Measurements from ENCODE around the gene MEX3A. TPM values are rescaled to one million over a fixed set of nuclear protein-coding genes. Genes with fewer than 3 reads are reported as not detected.
"Not testable (repeated sequence)": the region's sequence is repeated elsewhere in the genome, so short reads cannot be mapped to it uniquely, and the experiment has no call there.

The MEX3A gene
- total and polyA plus RNA-seq, 4 donors: 0.26 to 8.1 (median 1.1) TPM

GRCh38 chr1:156119503-156120209, 37.4 kb upstream of the MEX3A start:
- Histone ChIP-seq H3K9ac (ENCODE audit: insufficient read depth in 1 of 2, low read length in 2 of 2) (peak overlapping the region in 1 of 2 donors; percentile 29), H3K27ac (ENCODE audit: low read depth in 1 of 2, low read length in 1 of 2) (peak overlapping the region; percentile 61 to 87), H3K27me3 (ENCODE audit: control insufficient read depth in 3 of 3, insufficient read depth in 3 of 3, low read length in 2 of 3) (no peaks in the 10 kb centered on the region), H3K4me3 (no peak overlapping the region), H3K36me3 (ENCODE audit: control insufficient read depth in 4 of 4, insufficient read depth in 4 of 4, low read length in 4 of 4) (peaks cover 0 to 12% (median 9%) of the 10 kb centered on the region in 4 donors), H3K9me3 (ENCODE audit: control insufficient read depth in 4 of 4, insufficient read depth in 3 of 4, low read length in 3 of 4) (no peaks in the 10 kb centered on the region), H3K4me1 (ENCODE audit: control insufficient read depth in 5 of 5, insufficient read depth in 5 of 5, low read length in 5 of 5) (peaks cover 23 to 51% (median 31%) of the 10 kb centered on the region in 5 donors)
- ATAC-seq (ENCODE audit: insufficient read depth, low FRiP score) (no peak), DNase-seq (no peak)
- 35 to 43% methylated on average over 3 of the region's 3 CpGs for WGBS, 2 donors
- no peak for TF ChIP-seq CTCF (IDR thresholded peaks at IDR 0.05; ENCODE audit: control extremely low read depth, extremely low read depth)

GRCh38 chr1:156118177-156118868, 36.1 kb upstream of the MEX3A start:
- H3K9me3 ChIP-seq (ENCODE audit: control insufficient read depth in 4 of 4, insufficient read depth in 3 of 4, low read length in 3 of 4): no peaks in the 10 kb centered on the region
- peaks cover 0 to 12% (median 9%) of the 10 kb centered on the region in 4 donors for H3K36me3 ChIP-seq (ENCODE audit: control insufficient read depth in 4 of 4, insufficient read depth in 4 of 4, low read length in 4 of 4)
- TF ChIP-seq CTCF (IDR thresholded peaks at IDR 0.05; ENCODE audit: control extremely low read depth, extremely low read depth): no peak
- H3K27ac ChIP-seq (ENCODE audit: low read depth in 1 of 2, low read length in 1 of 2): peak overlapping the region; percentile 54 to 75
- no peak for DNase-seq
- peak overlapping the region; percentile 1 for H3K4me3 ChIP-seq
- peak overlapping the region in 1 of 2 donors; percentile 55 for H3K9ac ChIP-seq (ENCODE audit: insufficient read depth in 1 of 2, low read length in 2 of 2)
- no peak for ATAC-seq (ENCODE audit: insufficient read depth, low FRiP score)
- H3K27me3 ChIP-seq (ENCODE audit: control insufficient read depth in 3 of 3, insufficient read depth in 3 of 3, low read length in 2 of 3): no peaks in the 10 kb centered on the region
- 51 to 82% methylated on average over 8 of the region's 8 CpGs for WGBS, 2 donors
- H3K4me1 ChIP-seq (ENCODE audit: control insufficient read depth in 5 of 5, insufficient read depth in 5 of 5, low read length in 5 of 5): peaks cover 26 to 51% (median 30%) of the 10 kb centered on the region in 5 donors

DNA sequence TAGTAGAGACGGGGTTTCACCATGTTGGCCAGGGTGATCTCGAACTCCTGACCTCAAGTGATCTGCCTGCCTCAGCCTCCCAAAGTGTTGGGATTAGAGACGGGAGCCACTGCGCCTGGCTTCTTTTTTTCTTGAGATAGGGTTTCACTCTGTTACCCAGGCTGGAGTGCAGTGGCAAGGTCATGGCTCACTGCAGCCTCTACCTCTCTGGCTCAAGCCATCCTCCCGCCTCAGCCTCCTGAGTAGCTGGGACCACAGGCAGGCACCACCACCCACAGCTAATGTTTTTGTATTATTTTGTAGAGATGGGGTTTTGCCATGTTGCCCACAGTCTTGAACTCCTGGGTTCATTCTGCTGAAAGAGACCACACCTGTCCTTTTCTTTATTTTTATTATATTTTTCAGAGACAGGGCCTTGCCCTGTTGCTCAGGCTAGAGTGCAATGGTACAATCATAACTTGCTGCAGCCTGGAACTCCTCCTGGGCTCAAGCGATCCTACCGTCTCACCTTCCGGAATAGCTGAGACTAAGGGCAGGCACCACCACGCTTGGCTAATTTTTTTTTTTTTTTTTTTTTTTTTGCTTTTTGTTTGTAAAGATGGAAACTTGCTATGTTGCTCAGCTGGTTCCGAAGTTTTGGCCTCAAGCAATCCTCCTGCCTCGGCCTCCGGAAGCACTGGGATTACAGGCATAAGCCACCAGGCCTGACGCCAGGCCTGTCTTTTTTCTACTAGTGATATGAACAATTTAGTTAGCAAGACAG, 35.3 kb upstream of the MEX3A start:
- Histone ChIP-seq H3K9ac (ENCODE audit: insufficient read depth in 1 of 2, low read length in 2 of 2) (peak overlapping the region in 1 of 2 donors; percentile 55), H3K9me3 (ENCODE audit: control insufficient read depth in 4 of 4, insufficient read depth in 3 of 4, low read length in 3 of 4) (no peaks in the 10 kb centered on the region), H3K27ac (ENCODE audit: low read depth in 1 of 2, low read length in 1 of 2) (peak overlapping the region; percentile 54 to 71), H3K27me3 (ENCODE audit: control insufficient read depth in 3 of 3, insufficient read depth in 3 of 3, low read length in 2 of 3) (no peaks in the 10 kb centered on the region), H3K4me3 (no peak overlapping the region), H3K4me1 (ENCODE audit: control insufficient read depth in 5 of 5, insufficient read depth in 5 of 5, low read length in 5 of 5) (peaks cover 20 to 43% (median 29%) of the 10 kb centered on the region in 5 donors), H3K36me3 (ENCODE audit: control insufficient read depth in 4 of 4, insufficient read depth in 4 of 4, low read length in 4 of 4) (peaks cover 0 to 12% (median 9%) of the 10 kb centered on the region in 4 donors)
- DNase-seq (no peak), ATAC-seq (ENCODE audit: insufficient read depth, low FRiP score) (no peak)
- 73 to 94% methylated on average over 13 of the region's 13 CpGs for WGBS, 2 donors
- TF ChIP-seq CTCF (IDR thresholded peaks at IDR 0.05; ENCODE audit: control extremely low read depth, extremely low read depth): no peak

DNA sequence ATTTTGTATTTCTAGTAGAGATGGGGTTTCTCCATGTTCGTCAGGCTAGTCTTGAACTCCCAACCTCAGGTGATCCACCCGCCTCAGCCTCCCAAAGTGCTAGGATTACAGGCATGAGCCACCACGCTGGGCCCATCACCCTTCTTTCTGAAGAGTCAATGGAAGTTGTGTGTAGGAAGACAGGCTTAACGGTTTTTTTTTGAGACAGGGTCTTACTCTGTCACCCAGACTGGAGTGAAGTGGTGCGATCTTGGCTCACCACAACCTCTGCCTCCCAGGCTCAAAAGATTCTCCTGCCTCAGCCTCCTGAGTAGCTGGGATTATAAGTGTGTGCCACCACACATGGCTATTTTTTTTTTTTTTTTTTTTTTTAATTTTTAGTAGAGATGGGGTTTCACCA, 34.5 kb upstream of the MEX3A start:
- ATAC-seq (ENCODE audit: insufficient read depth, low FRiP score); H3K4me3 ChIP-seq; H3K27me3 ChIP-seq (ENCODE audit: control insufficient read depth in 3 of 3, insufficient read depth in 3 of 3, low read length in 2 of 3); H3K9me3 ChIP-seq (ENCODE audit: control insufficient read depth in 4 of 4, insufficient read depth in 3 of 4, low read length in 3 of 4); DNase-seq: not testable (repeated sequence)
- peak overlapping the region in 1 of 2 donors; percentile 56 for H3K9ac ChIP-seq (ENCODE audit: insufficient read depth in 1 of 2, low read length in 2 of 2)
- 71 to 90% methylated on average over 5 of the region's 5 CpGs for WGBS, 2 donors
- peaks cover 16 to 37% (median 25%) of the 10 kb centered on the region in 5 donors for H3K4me1 ChIP-seq (ENCODE audit: control insufficient read depth in 5 of 5, insufficient read depth in 5 of 5, low read length in 5 of 5)
- H3K36me3 ChIP-seq (ENCODE audit: control insufficient read depth in 4 of 4, insufficient read depth in 4 of 4, low read length in 4 of 4): peaks cover 0 to 12% (median 9%) of the 10 kb centered on the region in 4 donors
- peak overlapping the region; percentile 61 to 96 for H3K27ac ChIP-seq (ENCODE audit: low read depth in 1 of 2, low read length in 1 of 2)
